A549 treated with dexamethasone at 1 μM for 4 hours (cell line): Measurements from ENCODE around the gene AIG1. TPM values are rescaled to one million over a fixed set of nuclear protein-coding genes. Genes with fewer than 3 reads are reported as not detected.

Source experiments
- total RNA-seq: library from RNA; stranded (reverse); fragments of 200-300 nt; extraction: Qiagen RNA extraction; gene quantifications from 5 replicates; pipeline ENCODE4 v1.2.3, GENCODE V29; 2022

The AIG1 gene
- 24.1 to 27.5 TPM (median 25.6 TPM) in 5 replicates for total RNA-seq

GRCh38 chr6:143060806-143061596, at the start of gene AIG1:
TSS of gene AIG1 (plus strand) at chr6:143060889. CDS start at chr6:143060926, 37 bp downstream.

Other genes with a start within 250 kb of the AIG1 start
- gene HIVEP2, start 115.7 kb upstream of the AIG1 start, total RNA-seq = 2.5 to 5.3 TPM (median 3.7 TPM) in 5 replicates